ENCODE data around the gene FSTL4.

DNA sequence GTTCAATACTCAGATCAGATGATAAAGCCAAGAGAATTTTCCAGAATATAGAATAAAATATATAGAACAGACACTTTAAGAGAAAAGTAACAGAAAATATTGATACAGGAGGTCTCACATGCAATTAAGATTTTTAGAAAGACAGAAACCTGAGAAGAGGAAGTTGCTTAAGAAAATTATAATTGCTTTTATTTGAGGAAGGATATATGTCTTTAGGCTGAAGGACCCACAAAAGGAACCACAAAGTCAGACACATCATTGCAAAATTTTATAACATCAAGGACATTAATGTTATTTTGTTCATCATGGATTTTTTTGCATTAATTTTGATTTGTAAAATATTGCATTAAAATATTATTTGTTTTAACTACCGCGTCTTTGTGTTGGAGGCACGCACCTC lies 141.5 kb downstream of the FSTL4 start:
- TF ChIP-seq, protein P1, sequence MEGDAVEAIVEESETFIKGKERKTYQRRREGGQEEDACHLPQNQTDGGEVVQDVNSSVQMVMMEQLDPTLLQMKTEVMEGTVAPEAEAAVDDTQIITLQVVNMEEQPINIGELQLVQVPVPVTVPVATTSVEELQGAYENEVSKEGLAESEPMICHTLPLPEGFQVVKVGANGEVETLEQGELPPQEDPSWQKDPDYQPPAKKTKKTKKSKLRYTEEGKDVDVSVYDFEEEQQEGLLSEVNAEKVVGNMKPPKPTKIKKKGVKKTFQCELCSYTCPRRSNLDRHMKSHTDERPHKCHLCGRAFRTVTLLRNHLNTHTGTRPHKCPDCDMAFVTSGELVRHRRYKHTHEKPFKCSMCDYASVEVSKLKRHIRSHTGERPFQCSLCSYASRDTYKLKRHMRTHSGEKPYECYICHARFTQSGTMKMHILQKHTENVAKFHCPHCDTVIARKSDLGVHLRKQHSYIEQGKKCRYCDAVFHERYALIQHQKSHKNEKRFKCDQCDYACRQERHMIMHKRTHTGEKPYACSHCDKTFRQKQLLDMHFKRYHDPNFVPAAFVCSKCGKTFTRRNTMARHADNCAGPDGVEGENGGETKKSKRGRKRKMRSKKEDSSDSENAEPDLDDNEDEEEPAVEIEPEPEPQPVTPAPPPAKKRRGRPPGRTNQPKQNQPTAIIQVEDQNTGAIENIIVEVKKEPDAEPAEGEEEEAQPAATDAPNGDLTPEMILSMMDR (IDR thresholded peaks at IDR 0.05; ENCODE audit: borderline replicate concordance, extremely low read depth, low read length, poor library complexity, severe bottlenecking) = no peak
- no peak for TF ChIP-seq EZH2 (IDR thresholded peaks at IDR 0.05; ENCODE audit: borderline replicate concordance, low read depth, low read length, severe bottlenecking)
